GM23338 (cell line): ENCODE measurements around the gene NKD1. TPM values are rescaled to one million over a fixed set of nuclear protein-coding genes. Genes with fewer than 3 reads are reported as not detected.

Experiments
- ATAC-seq: fragments of 200-7000 bp; cut with Tn5 transposase; 3 replicates; pipeline ENCODE4 v1.9.1; 2020
- DNase-seq: peaks from one replicate; pipeline ENCODE4 v3.0.0-alpha.2; 2015; ENCODE audit warnings: low spot score
- H2AFZ ChIP-seq: fragments of 200-600 bp; sonication (generic); 2 replicates; pipeline ENCODE4 v1.8.0; 2016; ENCODE audit warnings: antibody characterized with exemption, mild to moderate bottlenecking, moderate library complexity
- H3F3A ChIP-seq: fragments of 200-600 bp; sonication (generic); replicated peaks from 2 replicates; pipeline ENCODE4 v1.8.0; 2017; ENCODE audit warnings: antibody characterized with exemption, mixed run types, low read depth
- H3K27ac ChIP-seq: fragments of 200-600 bp; sonication (generic); 2 replicates; pipeline ENCODE4 v1.6.1; 2016; ENCODE audit warnings: low read depth
- H3K27me3 ChIP-seq: fragments of 200-600 bp; sonication (generic); 2 replicates; pipeline ENCODE4 v1.8.0; 2016; ENCODE audit warnings: mild to moderate bottlenecking, mixed run types, moderate library complexity; ENCODE audit not compliant: insufficient read depth
- H3K36me3 ChIP-seq: fragments of 200-600 bp; sonication (generic); 2 replicates; pipeline ENCODE4 v1.8.0; 2016; ENCODE audit warnings: mild to moderate bottlenecking; ENCODE audit not compliant: insufficient read depth
- H3K4me1 ChIP-seq: fragments of 200-600 bp; sonication (generic); 2 replicates; pipeline ENCODE4 v1.8.0; 2016; ENCODE audit warnings: mild to moderate bottlenecking, moderate library complexity; ENCODE audit not compliant: insufficient read depth
- H3K4me2 ChIP-seq: fragments of 200-600 bp; sonication (generic); 2 replicates; pipeline ENCODE4 v1.7.1; 2017; ENCODE audit warnings: mixed run types
- H3K4me3 ChIP-seq: fragments of 200-600 bp; sonication (generic); 2 replicates; pipeline ENCODE4 v1.6.1; 2016; ENCODE audit warnings: mixed run types
- H3K79me2 ChIP-seq: fragments of 200-600 bp; sonication (generic); replicated peaks from 2 replicates; pipeline ENCODE4 v1.8.0; 2017; ENCODE audit warnings: mild to moderate bottlenecking; ENCODE audit not compliant: insufficient read depth
- H3K9me2 ChIP-seq: fragments of 200-600 bp; sonication (generic); 2 replicates; pipeline ENCODE4 v1.8.0; 2017; ENCODE audit not compliant: insufficient read depth
- H4K20me1 ChIP-seq: fragments of 200-600 bp; sonication (generic); replicated peaks from 2 replicates; pipeline ENCODE4 v1.8.0; 2017; ENCODE audit warnings: mild to moderate bottlenecking; ENCODE audit not compliant: insufficient read depth
- H3K27ac Mint-ChIP-seq: 2 replicates; pipeline ENCODE4 v1.8.0; 2020; ENCODE audit warnings: inconsistent platforms, mild to moderate bottlenecking, moderate library complexity, mixed read lengths
- H3K27me3 Mint-ChIP-seq: 3 replicates; pipeline ENCODE4 v1.8.0; 2022; ENCODE audit warnings: low read depth, mild to moderate bottlenecking, moderate library complexity, mixed read lengths, inconsistent platforms; ENCODE audit not compliant: insufficient read depth, poor library complexity
- H3K36me3 Mint-ChIP-seq: 3 replicates; pipeline ENCODE4 v1.8.0; 2021; ENCODE audit warnings: low read depth, mild to moderate bottlenecking, inconsistent platforms, moderate library complexity, mixed read lengths
- H3K4me1 Mint-ChIP-seq: 3 replicates; pipeline ENCODE4 v1.8.0; 2020; ENCODE audit warnings: mild to moderate bottlenecking, inconsistent platforms, mixed read lengths
- H3K4me3 Mint-ChIP-seq: 3 replicates; pipeline ENCODE4 v1.8.0; 2021; ENCODE audit warnings: moderate library complexity, mild to moderate bottlenecking, inconsistent platforms, mixed read lengths
- H3K9me3 Mint-ChIP-seq: 3 replicates; pipeline ENCODE4 v1.8.0; 2020; ENCODE audit warnings: moderate library complexity, mild to moderate bottlenecking, inconsistent platforms, mixed read lengths
- CREB1 ChIP-seq: fragments of 250-450 bp; sonication (Bioruptor Pico); IDR thresholded peaks from 2 replicates; pipeline ENCODE4 v1.5.0; 2020; ENCODE audit warnings: low read depth, mild to moderate bottlenecking, moderate library complexity
- EZH2 ChIP-seq: fragments of 200-600 bp; sonication (generic); IDR thresholded peaks from one replicate; pipeline ENCODE4 v1.8.0; 2017; ENCODE audit warnings: antibody characterized with exemption, mild to moderate bottlenecking, low read depth; ENCODE audit not compliant: unreplicated experiment
- EZH2phosphoT487 ChIP-seq: fragments of 200-600 bp; sonication (generic); IDR thresholded peaks from one replicate; pipeline ENCODE4 v1.8.1; 2018; ENCODE audit warnings: antibody characterized with exemption; ENCODE audit not compliant: unreplicated experiment
- JUNB ChIP-seq: IDR thresholded peaks from one replicate; pipeline ENCODE4 v1.6.1; 2016; ENCODE audit warnings: antibody characterized with exemption; ENCODE audit not compliant: unreplicated experiment
- NANOG ChIP-seq: IDR thresholded peaks from 2 replicates; pipeline ENCODE4 v1.6.1; 2016; ENCODE audit warnings: antibody characterized with exemption, borderline replicate concordance
- POLR2AphosphoS5 ChIP-seq: IDR thresholded peaks from 2 replicates; pipeline ENCODE4 v1.6.1; 2016; ENCODE audit warnings: antibody characterized with exemption, low read depth
- STAT1 ChIP-seq: IDR thresholded peaks from one replicate; pipeline ENCODE4 v1.6.1; 2016; ENCODE audit warnings: antibody characterized with exemption; ENCODE audit not compliant: unreplicated experiment
- ZNF114 ChIP-seq: fragments of 250-450 bp; sonication (Bioruptor Pico); IDR thresholded peaks from 2 replicates; pipeline ENCODE4 v1.5.0; 2020; ENCODE audit warnings: mild to moderate bottlenecking, moderate library complexity
- ZNF331 ChIP-seq: fragments of 250-450 bp; sonication (Bioruptor Pico); IDR thresholded peaks from 2 replicates; pipeline ENCODE4 v1.5.0; 2020; ENCODE audit warnings: low read depth, mild to moderate bottlenecking, moderate library complexity
- polyA plus RNA-seq: library from polyadenylated mRNA; unstranded; fragments of >200 nt; fragmentation: Nextera tagmentation; extraction: Ambion mirVana; gene quantifications from 2 replicates; pipeline ENCODE4 v1.2.1, GENCODE V29; 2016
- total RNA-seq: library from RNA; depleted of rRNA; stranded (reverse); fragments of >200 nt; shearing (Covaris generic); gene quantifications from 2 replicates; pipeline ENCODE4 v1.2.3, GENCODE V29; 2014
- TF ChIP-seq, protein P1 (sequence below), 2 experiments: fragments of 200-600 bp in 1 of 2; sonication (generic) in 1 of 2; conservative IDR thresholded peaks; 2 replicates each; pipeline versions ENCODE4 v1.5.1 to v1.6.1; 2016 to 2017; ENCODE audit warnings: antibody characterized with exemption in 2 of 2, low read depth in 2 of 2, mild to moderate bottlenecking in 2 of 2, moderate library complexity in 1 of 2
- TF ChIP-seq, protein P2 (sequence below): fragments of 250-450 bp; sonication (Bioruptor Pico); IDR thresholded peaks from 2 replicates; pipeline ENCODE4 v1.5.0; 2020; ENCODE audit warnings: mild to moderate bottlenecking, moderate library complexity
- TF ChIP-seq, protein P3 (sequence below): IDR thresholded peaks from 2 replicates; pipeline ENCODE4 v1.6.1; 2016; ENCODE audit warnings: antibody characterized with exemption
- TF ChIP-seq, protein P4 (sequence below): IDR thresholded peaks from one replicate; pipeline ENCODE4 v1.6.1; 2018; ENCODE audit warnings: antibody characterized with exemption; ENCODE audit not compliant: unreplicated experiment

Gene NKD1
- total and polyA plus RNA-seq, 2 experiments from 2014 or later: 2.1 to 2.3 TPM

DNA sequence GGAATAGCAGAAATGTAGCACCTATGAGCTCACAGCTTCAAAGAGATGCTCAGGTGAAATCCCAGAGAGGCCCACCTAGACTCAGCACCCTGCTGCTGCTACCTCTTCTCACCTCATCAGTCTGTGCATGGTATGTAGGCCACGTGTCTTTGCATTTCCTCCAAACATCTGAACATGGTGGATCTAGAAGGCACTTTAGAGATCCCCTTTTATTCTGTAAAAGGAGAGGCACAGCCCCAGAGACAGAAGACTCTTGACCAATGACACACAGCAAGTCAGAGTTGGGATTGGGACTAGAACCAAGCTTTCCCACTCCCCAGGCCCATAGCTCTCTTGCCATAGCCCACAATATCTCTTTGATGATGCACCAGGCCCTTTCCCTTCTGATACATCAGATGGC, 19.4 kb upstream of the NKD1 start:
- no peaks in the 10 kb centered on the region for H3K4me1 ChIP-seq
- H3K9me3 Mint-ChIP-seq: peaks cover 19% of the 10 kb centered on the region
- H3K4me3 ChIP-seq: no peak overlapping the region
- peaks cover 2% of the 10 kb centered on the region for H3K27me3 Mint-ChIP-seq
- H4K20me1 ChIP-seq: no peaks in the 10 kb centered on the region
- H3F3A ChIP-seq: no peaks in the 10 kb centered on the region
- H2AFZ ChIP-seq: no peak overlapping the region
- no peak overlapping the region for H3K27ac Mint-ChIP-seq
- no peaks in the 10 kb centered on the region; the same call in 2 of the 3 replicates for H3K36me3 Mint-ChIP-seq
- no peak for DNase-seq
- no peak overlapping the region for H3K4me3 Mint-ChIP-seq
- no peaks in the 10 kb centered on the region; the same call in 1 of the 2 replicates for H3K9me2 ChIP-seq
- no peak overlapping the region for H3K4me2 ChIP-seq
- H3K4me1 Mint-ChIP-seq: no peaks in the 10 kb centered on the region
- H3K27ac ChIP-seq: no peak overlapping the region
- TF ChIP-seq, protein P1, sequence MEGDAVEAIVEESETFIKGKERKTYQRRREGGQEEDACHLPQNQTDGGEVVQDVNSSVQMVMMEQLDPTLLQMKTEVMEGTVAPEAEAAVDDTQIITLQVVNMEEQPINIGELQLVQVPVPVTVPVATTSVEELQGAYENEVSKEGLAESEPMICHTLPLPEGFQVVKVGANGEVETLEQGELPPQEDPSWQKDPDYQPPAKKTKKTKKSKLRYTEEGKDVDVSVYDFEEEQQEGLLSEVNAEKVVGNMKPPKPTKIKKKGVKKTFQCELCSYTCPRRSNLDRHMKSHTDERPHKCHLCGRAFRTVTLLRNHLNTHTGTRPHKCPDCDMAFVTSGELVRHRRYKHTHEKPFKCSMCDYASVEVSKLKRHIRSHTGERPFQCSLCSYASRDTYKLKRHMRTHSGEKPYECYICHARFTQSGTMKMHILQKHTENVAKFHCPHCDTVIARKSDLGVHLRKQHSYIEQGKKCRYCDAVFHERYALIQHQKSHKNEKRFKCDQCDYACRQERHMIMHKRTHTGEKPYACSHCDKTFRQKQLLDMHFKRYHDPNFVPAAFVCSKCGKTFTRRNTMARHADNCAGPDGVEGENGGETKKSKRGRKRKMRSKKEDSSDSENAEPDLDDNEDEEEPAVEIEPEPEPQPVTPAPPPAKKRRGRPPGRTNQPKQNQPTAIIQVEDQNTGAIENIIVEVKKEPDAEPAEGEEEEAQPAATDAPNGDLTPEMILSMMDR (conservative IDR thresholded peaks at IDR 0.05; ENCODE audit: low read depth in 2 of 2): no peak
- TF ChIP-seq EZH2: no peak
- no peak for TF ChIP-seq EZH2phosphoT487
- TF ChIP-seq STAT1: no peak
- no peak for TF ChIP-seq ZNF331
- no peak for TF ChIP-seq NANOG
- TF ChIP-seq ZNF114 (CRISPR knock-in tag): no peak
- TF ChIP-seq, protein P2, sequence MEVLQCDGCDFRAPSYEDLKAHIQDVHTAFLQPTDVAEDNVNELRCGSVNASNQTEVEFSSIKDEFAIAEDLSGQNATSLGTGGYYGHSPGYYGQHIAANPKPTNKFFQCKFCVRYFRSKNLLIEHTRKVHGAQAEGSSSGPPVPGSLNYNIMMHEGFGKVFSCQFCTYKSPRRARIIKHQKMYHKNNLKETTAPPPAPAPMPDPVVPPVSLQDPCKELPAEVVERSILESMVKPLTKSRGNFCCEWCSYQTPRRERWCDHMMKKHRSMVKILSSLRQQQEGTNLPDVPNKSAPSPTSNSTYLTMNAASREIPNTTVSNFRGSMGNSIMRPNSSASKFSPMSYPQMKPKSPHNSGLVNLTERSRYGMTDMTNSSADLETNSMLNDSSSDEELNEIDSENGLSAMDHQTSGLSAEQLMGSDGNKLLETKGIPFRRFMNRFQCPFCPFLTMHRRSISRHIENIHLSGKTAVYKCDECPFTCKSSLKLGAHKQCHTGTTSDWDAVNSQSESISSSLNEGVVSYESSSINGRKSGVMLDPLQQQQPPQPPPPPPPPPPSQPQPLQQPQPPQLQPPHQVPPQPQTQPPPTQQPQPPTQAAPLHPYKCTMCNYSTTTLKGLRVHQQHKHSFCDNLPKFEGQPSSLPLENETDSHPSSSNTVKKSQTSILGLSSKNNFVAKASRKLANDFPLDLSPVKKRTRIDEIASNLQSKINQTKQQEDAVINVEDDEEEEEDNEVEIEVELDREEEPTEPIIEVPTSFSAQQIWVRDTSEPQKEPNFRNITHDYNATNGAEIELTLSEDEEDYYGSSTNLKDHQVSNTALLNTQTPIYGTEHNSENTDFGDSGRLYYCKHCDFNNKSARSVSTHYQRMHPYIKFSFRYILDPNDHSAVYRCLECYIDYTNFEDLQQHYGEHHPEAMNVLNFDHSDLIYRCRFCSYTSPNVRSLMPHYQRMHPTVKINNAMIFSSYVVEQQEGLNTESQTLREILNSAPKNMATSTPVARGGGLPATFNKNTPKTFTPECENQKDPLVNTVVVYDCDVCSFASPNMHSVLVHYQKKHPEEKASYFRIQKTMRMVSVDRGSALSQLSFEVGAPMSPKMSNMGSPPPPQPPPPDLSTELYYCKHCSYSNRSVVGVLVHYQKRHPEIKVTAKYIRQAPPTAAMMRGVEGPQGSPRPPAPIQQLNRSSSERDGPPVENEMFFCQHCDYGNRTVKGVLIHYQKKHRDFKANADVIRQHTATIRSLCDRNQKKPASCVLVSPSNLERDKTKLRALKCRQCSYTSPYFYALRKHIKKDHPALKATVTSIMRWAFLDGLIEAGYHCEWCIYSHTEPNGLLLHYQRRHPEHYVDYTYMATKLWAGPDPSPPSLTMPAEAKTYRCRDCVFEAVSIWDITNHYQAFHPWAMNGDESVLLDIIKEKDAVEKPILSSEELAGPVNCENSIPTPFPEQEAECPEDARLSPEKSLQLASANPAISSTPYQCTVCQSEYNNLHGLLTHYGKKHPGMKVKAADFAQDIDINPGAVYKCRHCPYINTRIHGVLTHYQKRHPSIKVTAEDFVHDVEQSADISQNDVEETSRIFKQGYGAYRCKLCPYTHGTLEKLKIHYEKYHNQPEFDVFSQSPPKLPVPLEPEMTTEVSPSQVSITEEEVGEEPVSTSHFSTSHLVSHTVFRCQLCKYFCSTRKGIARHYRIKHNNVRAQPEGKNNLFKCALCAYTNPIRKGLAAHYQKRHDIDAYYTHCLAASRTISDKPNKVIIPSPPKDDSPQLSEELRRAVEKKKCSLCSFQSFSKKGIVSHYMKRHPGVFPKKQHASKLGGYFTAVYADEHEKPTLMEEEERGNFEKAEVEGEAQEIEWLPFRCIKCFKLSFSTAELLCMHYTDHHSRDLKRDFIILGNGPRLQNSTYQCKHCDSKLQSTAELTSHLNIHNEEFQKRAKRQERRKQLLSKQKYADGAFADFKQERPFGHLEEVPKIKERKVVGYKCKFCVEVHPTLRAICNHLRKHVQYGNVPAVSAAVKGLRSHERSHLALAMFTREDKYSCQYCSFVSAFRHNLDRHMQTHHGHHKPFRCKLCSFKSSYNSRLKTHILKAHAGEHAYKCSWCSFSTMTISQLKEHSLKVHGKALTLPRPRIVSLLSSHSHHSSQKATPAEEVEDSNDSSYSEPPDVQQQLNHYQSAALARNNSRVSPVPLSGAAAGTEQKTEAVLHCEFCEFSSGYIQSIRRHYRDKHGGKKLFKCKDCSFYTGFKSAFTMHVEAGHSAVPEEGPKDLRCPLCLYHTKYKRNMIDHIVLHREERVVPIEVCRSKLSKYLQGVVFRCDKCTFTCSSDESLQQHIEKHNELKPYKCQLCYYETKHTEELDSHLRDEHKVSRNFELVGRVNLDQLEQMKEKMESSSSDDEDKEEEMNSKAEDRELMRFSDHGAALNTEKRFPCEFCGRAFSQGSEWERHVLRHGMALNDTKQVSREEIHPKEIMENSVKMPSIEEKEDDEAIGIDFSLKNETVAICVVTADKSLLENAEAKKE (CRISPR knock-in tag): no peak
- TF ChIP-seq CREB1 (CRISPR knock-in tag): no peak
- TF ChIP-seq JUNB: no peak
- TF ChIP-seq, protein P3, sequence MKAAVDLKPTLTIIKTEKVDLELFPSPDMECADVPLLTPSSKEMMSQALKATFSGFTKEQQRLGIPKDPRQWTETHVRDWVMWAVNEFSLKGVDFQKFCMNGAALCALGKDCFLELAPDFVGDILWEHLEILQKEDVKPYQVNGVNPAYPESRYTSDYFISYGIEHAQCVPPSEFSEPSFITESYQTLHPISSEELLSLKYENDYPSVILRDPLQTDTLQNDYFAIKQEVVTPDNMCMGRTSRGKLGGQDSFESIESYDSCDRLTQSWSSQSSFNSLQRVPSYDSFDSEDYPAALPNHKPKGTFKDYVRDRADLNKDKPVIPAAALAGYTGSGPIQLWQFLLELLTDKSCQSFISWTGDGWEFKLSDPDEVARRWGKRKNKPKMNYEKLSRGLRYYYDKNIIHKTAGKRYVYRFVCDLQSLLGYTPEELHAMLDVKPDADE: no peak
- no peak for TF ChIP-seq POLR2AphosphoS5
- TF ChIP-seq, protein P4, sequence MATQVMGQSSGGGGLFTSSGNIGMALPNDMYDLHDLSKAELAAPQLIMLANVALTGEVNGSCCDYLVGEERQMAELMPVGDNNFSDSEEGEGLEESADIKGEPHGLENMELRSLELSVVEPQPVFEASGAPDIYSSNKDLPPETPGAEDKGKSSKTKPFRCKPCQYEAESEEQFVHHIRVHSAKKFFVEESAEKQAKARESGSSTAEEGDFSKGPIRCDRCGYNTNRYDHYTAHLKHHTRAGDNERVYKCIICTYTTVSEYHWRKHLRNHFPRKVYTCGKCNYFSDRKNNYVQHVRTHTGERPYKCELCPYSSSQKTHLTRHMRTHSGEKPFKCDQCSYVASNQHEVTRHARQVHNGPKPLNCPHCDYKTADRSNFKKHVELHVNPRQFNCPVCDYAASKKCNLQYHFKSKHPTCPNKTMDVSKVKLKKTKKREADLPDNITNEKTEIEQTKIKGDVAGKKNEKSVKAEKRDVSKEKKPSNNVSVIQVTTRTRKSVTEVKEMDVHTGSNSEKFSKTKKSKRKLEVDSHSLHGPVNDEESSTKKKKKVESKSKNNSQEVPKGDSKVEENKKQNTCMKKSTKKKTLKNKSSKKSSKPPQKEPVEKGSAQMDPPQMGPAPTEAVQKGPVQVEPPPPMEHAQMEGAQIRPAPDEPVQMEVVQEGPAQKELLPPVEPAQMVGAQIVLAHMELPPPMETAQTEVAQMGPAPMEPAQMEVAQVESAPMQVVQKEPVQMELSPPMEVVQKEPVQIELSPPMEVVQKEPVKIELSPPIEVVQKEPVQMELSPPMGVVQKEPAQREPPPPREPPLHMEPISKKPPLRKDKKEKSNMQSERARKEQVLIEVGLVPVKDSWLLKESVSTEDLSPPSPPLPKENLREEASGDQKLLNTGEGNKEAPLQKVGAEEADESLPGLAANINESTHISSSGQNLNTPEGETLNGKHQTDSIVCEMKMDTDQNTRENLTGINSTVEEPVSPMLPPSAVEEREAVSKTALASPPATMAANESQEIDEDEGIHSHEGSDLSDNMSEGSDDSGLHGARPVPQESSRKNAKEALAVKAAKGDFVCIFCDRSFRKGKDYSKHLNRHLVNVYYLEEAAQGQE: no peak
- no peaks in the 10 kb centered on the region for H3K36me3 ChIP-seq
- H3K79me2 ChIP-seq: no peaks in the 10 kb centered on the region
- no peaks in the 10 kb centered on the region for H3K27me3 ChIP-seq
- ATAC-seq: no peak
